NCI-H146 treated with DMSO at 0.1 percent for 48 hours (cell line): ENCODE measurements around the gene PLXDC1.

ENCODE experiments used
- DNase-seq: peaks from one replicate; lab custom pipeline; 2025; ENCODE audit not compliant: unreplicated experiment; lab: John Stamatoyannopoulos, UW

Gene PLXDC1

DNA sequence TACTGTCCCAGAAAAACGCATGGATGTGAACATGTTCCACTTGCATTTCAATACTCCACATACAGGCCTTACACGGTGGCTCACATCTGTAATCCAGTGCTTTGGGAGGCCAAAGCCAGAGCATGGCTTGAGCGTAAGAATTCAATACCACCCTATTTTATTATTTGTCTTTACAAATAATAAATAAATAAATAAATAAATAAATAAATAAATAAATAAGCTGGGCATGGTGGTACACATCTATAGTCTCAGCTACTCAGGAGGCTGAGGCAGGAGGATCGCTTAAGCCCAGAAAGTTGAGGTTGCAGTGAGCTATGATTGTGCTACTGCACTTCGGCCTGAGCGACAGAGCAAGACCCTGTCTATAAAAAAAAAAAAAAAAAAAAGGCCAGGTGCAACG, 53.9 kb downstream of the PLXDC1 start:
- DNase-seq: no peak

DNA sequence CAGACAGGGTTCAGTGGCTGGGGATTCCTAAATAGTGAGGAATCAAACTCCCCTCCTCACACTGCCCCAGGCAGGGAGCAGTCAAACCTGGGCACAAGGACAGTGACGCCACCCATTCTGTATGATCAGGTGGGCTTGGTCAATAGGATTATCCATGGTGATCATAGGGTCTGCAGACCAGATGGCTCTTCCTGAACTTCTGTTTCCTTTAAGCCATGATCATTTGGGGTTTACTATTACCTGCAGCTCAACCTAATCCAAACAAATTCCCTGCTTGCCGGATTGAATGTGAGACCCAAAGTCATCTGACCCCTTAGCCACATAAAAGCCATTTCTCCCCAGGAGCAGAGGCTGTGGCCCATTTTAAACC, 54.3 kb downstream of the PLXDC1 start:
- DNase-seq: no peak

DNA sequence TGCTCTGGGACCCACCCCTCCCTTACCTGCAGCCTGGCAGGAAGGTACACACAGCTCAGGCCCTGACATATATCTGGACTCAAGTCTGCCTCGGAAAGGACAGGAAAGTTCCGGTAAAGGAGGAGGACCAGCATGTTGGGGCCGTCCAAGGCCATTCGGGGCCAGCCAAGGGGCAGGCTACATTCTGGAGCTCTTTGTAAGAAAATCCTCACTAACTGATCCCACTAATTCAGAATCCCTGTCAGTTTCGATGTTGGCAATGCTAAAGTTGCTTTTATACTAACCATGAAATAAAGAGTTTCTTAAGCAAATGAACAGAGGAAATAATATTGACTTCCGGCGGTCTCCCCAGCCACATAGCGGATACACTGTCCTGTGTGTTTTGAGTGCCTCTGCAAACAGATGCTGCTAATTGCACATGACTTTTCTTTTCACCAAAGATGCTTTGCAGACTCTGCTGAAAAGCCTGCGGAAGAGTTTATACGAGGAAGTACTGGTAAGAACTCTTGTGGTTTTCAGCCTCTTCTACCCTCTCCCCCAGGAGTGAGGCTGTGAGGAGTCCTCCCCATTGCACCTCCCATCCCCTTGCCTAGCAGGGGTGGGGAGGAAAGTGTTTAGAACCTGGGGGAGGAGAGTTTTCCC, 54.8 kb downstream of the PLXDC1 start:
- DNase-seq: no peak

DNA sequence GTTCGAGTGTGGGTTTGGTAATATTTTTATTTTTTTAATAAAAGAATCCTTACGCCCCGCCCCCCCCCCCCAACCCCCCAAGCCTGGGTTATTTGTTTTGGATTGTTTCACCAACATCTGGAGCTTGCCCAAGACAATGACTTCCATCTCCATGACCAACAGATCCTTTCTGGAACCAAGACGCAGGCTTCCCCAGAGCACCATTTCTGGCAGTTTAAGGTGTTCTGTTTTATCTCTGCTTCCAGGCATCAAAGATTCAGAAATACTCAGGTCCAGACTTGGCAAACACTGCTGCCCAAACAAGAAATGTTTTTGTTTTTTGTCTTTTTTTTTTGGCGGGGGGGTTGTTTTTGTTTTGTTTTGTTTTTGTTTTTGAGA, 56.1 kb downstream of the PLXDC1 start:
- DNase-seq: no peak

DNA sequence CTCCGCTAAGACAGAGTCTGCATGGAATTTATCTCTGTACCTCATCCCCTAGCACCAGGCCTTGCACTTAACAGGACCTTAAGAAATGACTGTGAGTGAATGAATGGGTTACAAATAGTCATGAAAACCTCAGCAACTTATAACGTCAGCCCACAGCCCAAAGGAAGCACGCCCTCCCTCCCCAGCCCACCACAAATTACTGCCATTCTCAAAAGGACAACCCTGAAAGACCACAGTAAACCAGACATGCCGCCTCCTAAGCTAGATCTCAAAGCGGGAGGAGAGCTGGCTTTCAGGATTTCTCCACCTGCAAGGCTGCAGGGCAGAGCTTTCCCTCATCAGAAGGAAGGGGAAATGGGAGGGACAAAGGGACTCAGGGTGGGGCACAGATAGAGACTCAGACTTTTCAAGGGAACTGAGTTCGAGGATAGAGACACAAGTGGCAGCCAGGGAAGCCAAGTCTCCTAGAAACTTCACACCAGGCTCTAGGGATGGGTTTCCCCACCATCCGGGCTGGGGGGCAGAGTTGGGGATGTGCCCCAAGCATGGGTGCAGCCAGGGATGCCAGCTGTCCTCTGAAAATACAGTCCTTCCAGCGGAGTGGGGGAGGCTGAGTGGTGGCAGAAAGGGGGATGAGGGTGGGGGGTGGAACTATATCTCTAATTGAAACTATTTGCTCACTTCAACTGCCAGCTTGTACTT, 56.7 kb downstream of the PLXDC1 start:
- no peak for DNase-seq

DNA sequence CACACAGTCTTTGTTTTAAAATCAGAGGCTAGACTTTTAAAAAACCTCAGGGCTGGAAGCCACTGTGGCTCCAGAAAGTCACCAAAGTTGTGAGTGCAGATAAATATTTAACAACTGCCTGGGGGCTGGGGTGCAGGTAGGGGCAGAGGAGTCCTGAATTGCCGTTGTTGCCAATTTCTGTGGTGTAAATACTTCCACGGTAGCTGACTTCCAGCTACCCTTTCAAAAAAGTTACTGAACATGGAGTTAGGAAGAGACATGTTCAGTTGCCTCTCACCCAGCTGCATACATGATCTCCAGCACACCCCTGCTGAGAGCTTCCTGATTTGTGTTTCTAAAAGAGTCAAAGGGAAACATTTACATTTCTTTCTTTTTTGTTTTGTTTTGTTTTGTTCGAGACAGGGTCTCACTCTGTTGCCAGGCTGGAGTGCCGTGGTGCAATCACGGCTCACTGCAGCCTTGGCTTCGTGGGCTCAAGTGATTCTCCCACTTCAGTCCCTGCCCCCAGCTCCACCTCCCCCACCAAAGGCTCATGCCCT, 58.7 kb downstream of the PLXDC1 start:
- no peak for DNase-seq

DNA sequence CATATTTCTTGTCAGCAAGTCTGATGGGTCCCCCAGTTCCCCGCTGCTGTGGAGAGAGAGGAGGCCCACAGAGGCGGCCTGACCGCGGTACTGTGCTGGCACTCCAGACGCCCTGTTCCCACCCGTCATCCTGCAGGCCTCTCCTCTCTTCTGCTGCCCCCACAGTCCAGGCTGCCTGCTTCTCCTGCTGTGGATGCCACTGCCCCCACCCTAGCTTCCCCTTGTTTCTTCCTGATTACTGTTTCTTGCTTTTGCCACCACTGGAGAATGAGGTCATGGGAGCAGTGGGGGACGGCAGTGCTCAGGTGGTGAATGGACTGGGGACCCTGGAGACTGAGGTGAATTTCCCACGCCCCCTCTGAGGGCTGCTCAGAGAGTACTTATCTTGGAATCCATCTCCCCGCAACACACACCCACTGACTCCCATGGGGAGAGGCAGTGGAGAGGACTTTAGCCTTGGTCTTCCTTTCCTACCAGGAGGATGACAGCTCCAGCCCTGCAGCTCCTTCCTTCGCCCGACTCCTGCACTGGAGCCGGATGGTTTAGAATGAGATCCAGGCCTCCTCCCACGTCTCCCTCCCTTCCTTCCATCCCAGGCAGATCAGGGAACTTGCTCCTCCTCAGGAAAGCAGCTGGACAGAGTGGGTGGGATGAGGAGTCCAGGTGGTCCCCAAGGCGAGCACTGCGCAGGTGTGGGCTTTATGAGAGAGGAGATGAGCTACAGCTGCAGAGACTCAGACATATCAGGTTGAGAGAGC, 60.4 kb downstream of the PLXDC1 start:
- DNase-seq: no peak

DNA sequence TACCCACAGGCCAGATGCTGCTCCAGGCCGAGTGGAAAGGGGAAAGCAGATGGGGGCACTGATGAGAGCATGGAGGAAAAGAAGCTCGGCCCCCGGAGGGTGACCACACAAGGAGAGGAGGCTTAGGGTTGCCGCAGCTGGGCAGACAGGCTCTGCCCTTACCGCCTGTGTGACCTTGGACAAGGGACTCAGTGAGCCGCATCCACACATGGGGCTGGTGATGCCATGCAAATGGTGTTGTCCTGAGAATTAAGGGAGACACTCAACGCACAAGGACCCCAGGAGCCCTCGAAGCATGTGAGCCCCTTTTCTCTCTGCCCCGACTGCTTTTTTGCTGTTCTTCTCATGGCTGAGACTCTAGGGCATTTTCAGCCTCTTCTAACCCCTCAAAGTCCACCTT, 61.0 kb downstream of the PLXDC1 start:
- DNase-seq: no peak

DNA sequence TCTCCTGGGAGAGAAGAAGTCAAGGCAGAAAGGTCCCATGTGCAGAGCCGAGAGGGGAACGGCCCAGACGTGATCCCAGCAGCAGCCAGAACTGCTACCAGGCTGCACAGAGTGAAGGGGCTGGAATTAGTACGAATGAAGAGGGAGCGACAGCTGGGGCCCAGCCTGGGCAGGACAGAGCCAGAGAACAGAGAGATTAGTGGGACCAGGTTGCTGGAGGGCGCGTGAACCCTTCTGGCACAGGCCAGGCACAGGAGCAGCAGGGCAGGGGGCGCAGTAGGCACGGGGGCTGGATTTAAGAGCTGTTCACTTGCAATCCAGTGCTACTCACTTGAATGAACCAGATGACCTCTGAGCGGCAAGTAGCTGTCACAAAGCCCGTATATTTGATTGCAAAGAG, 66.9 kb downstream of the PLXDC1 start:
- DNase-seq: no peak

DNA sequence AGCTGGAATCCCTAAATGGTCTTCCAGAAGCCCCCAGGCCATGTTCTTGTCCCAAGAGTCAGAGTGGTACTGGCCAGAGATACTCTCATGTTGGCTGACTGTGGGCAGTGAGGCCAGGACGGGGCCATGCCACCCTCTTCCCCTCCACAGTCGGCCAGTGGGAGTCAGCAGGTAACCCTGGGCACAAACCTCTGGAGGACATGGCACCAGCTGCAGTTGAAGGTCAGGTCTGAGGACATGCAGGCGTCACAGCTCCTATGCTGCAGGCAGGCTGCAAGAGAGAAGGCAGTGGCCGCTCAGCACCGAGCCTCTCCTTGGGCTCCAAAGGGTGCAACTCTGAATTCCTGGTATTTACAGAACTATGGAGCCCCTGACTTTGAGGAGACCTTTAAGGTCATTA, 68.2 kb downstream of the PLXDC1 start:
- DNase-seq: no peak

DNA sequence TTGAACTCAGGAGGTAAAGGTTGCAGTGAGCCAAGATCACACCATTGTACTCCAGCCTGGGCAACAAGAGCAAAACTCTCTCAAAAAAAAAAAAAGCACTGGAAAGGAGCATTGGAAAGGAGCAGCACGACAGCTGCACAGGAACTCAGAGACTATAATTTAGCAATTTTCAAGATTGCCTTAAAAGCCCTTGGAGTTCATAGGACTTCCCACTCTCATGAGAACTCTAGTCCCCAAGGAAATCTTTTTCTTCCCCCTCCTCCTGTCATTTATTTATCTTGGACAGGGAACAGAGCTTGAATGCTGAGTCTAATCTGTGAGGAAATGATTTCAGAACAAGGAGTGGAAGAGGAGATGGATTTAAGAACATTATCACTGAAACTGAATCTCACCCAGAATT, 69.0 kb downstream of the PLXDC1 start:
- DNase-seq: no peak

DNA sequence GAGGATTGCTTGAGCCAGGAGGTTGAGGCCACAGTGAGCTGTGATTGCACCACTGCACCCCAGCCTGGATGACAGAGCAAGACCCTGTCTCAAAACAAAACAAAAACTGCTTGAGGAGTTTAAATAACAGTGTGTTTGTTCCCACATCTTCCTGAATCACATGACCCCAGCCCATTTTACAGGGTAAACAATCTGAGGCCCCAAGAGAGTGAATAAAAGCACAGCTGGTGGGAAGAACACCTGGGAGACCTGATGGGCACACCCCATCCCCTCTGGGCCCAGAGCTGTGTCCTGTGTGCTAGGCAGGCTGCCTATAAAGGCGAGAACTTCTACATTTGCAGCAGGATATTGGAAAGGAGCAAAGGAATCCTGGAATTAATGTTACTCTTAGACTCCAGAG, 69.6 kb downstream of the PLXDC1 start:
- no peak for DNase-seq

DNA sequence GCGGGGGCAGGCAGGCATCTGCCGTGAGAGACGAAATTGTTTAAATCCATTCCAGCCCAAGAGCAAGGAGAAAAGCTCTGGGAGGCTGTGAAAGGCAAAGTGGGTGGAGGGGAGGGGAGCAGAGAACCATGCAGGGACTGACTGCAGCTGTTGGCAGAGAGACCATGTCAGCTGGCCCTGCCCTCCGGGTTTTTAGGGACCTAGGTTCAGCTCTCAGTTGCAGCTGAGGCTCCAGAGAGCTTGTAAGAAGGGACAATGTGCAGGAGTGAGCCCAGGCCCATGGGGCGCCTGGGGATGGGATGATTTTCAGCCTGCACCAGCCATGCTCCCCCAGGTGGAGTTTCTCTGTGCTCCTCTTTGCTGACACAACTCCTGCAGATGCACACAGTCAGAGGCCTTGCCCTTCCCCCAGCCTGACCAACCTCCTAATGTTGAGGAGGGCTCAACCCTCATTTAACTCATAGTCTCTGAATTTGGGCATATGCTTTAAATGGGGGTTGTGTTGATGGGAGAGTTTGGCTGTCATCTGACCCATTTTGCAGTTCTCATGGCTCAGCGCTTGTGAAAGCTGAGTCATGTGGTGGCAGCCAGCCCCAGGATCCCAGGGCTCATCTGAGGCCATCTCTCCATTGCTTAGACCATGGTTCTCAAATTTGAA, 70.9 kb downstream of the PLXDC1 start:
- DNase-seq: no peak

DNA sequence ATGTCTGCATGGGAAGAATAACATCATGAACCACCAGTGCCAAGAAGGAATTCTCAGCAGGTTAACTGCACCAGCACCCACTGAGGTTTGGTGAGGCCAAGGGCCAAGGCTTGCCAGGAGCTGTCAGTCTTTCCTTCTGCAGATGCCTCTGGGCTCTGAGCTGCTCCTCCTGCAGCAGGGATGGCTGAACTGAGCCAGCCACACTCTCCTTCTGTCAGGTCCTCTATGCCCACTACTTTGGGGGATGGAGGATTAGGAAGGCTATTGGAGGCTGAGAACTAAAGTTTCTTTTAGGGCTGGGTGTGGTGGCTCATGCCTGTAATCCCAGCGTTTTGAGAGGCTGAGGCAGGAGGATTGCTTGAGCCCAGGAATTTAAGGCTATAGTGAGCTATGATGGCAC, 71.6 kb downstream of the PLXDC1 start:
- DNase-seq: no peak

DNA sequence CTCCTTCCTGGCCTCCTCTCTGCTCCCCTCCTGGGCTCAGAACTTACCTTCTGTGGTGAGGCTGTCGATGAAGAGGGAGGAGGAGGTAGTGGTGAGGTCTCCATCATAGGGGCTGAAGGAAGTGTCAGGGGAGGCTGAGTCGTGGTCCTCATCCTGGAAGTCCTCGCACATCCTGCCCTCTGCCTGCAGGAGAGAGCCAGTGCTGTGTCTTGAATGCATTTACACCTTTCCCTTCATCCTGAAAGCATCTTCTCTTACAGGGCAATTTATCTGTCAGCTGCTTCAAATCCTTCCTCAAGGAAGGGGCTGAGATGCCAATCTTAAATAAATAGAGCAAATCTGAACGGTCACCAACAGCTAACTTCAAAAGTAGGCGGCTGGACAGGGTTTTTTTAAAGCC, 73.6 kb downstream of the PLXDC1 start:
- no peak for DNase-seq

DNA sequence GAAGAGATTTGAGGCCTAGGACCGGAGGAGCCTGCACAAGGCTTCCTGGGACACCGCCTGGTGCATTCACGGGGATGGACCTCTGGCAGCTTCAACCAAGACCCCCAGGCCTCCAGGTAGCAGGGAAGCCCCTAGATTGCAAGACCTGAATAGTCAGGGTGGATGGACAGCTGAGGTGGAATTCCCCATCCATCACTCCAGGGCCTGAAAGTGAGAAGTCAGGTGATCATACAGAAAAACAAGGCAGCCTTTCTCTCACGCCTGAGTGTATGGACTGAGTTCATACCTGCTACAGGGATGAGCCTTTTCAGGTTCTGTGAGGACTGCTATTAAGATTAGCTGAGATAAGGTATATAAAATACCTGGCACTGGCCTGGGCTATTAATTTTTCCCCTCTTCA, 74.2 kb downstream of the PLXDC1 start:
- DNase-seq: no peak

DNA sequence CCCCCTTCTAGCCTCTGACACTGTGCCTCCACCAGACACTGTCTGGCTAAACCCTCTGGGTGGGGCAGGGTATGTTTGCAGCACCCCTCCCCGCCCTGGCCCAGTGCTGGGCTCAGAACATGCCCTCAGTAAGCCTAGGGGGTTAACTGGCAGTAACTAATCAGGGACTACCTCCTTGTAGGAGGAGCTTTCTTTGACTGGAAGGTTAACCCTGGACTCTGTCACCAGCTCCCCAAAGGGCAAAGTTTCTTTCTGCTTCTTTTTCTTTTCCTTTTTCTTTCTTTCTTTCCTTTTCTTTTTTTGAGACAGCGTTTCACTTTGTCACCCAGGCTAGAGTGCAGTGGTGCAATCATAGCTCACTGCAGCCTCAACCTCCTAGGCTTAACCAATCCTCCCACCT, 76.8 kb downstream of the PLXDC1 start:
- no peak for DNase-seq

DNA sequence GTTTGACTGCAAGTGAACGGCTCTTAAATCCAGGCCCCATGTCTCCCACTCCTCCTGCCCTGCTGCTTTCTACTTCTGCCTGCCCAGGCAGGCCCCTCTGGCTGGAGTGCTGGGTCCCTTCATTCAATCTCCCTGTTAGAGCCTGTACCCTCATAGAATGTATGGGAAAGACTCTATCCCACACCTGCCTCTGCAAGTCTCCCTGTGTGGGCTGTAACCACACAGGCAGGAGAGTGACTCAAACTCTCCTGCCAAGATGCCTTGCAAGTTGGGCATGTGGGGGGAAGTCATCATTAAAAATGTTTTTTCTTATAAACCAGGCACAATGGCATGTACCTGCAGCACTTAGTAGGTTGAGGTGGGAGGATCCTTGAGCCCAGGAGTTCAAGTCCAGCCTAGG, 77.5 kb downstream of the PLXDC1 start:
- DNase-seq: no peak

DNA sequence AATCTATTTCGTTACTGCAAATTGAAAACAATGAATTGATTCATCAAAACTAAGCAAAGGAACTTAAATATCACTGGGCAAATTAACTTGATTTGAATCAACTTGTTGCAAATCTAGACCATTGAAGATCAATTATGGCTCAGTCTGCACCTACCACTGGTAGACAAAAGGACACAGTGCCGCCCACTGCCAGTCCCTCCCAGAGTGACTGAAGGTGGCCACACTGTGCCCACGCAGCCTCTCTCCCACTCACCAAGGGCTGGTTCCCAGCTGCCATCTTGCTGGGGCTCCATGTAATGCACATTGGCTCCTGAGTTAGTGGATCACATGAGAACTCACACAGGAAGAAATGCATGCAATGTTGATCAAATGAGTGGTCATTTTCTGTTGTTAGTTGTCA, 78.1 kb downstream of the PLXDC1 start:
- DNase-seq: no peak

DNA sequence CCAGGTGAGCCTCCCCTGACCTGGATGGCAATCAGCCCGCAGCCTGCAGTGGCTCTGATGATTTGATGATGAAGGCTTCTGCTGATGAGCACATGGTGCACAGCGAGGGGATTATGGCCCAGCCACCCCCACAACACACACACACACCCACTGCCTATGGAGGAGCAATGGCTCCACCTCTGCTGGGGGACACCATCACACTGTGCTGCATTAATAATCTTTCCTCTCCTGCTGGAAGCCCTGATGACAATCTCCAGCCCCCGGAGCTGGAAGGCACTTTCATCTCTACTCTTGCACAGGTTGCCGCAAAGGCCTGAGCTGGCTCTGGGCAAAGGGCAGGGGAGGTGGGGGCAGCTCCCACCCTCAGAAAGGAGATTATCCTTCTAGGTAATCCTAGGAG, 79.9 kb downstream of the PLXDC1 start:
- DNase-seq: no peak

DNA sequence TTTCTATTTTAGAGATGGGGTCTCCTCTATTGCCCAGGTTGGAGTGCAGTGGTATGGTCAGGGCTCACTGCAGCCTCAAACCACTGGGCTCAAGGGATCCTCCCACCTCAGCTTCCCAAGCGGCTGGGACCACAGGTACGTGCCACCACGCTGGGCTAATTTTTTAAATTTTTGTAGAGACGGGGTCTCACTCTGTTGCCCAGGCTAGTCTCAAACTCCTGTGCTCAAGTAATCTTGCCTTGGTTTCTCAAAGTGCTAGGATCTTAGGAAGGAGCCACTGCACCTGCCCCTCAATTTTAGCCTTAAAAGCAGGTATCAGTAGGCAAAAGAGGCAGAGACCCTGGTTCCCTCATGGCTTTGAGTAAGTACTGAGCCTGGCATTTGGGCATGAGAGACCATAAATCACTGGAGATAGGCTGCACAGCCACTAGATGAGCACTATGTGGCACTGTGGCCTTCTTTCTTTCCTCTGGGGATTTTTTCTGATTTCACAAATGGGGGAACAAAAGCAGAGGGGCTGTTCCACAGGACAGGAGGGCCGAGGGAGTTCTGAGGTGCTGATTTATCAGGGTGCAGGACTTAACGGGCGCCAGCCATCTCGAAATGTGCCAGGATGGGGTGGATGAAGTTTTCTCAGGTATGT, 82.2 kb downstream of the PLXDC1 start:
- DNase-seq: no peak
